Esophagus squamous epithelium (tissue), 5 donors: ENCODE data around the gene EWSR1. TPM values are rescaled to one million over a fixed set of nuclear protein-coding genes. Genes with fewer than 3 reads are reported as not detected.

Experiments
- DNase-seq: peaks from one replicate; lab custom pipeline; 2025; lab: John Stamatoyannopoulos, UW
- H3K27ac ChIP-seq, 4 donors: fragments of 200-600 bp; sonication (generic); one replicate each; pipeline ENCODE4 v1.5.1; 2016 to 2019; ENCODE audit warnings: mild to moderate bottlenecking in 1 of 4
- H3K27me3 ChIP-seq, 4 donors: fragments of 200-600 bp; sonication (generic); 1 replicate in 3 of 4; 2 replicates in 1 of 4; pipeline versions ENCODE4 v1.5.1 to v1.6.0; 2017 to 2021; ENCODE audit warnings: antibody characterized with exemption in 1 of 4
- H3K36me3 ChIP-seq, 3 donors: fragments of 200-600 bp; sonication (generic); one replicate each; pipeline ENCODE4 v1.5.1; 2016 to 2019
- H3K4me1 ChIP-seq, 3 donors: fragments of 200-600 bp; sonication (generic); one replicate each; pipeline ENCODE4 v1.5.1; 2017 to 2019
- H3K4me3 ChIP-seq, 4 donors: fragments of 200-600 bp; sonication (generic); 1 replicate in 3 of 4; 2 replicates in 1 of 4; pipeline ENCODE4 v1.5.1; 2016 to 2019; ENCODE audit warnings: mild to moderate bottlenecking in 2 of 4, moderate library complexity in 1 of 4
- H3K9me3 ChIP-seq, 3 donors: fragments of 200-600 bp; sonication (generic); one replicate each; pipeline ENCODE4 v1.5.1; 2016 to 2019
- POLR2A ChIP-seq, 4 donors: fragments of 450-650 bp; IDR thresholded peaks; one replicate each; pipeline ENCODE4 v1.6.1; 2017; ENCODE audit warnings: antibody characterized with exemption in 4 of 4, mild to moderate bottlenecking in 4 of 4, moderate library complexity in 3 of 4
- WGBS, 2 donors: methylation state at CpG; one replicate each; pipeline ENCODE4 v1.1.5; 2018; 5-methylcytosine and 5-hydroxymethylcytosine counted together
- intact Hi-C: fragments of 100-400 bp; cut with DNase I; formaldehyde crosslinking; loops from one replicate; pipeline ENCODE4 v1.15.0; 2022
- small RNA-seq, 4 donors: library from RNA; depleted of rRNA; stranded (forward); fragments of <200 nt; gene quantifications; one replicate each; pipeline ENCODE3, GENCODE V24; 2016
- total RNA-seq, 4 donors: library from RNA; depleted of rRNA; stranded (reverse); fragments of >200 nt; gene quantifications; one replicate each; pipeline ENCODE4 v1.1.0, GENCODE V29; 2016
- TF ChIP-seq, protein P1 (sequence below), 6 experiments: fragments of 450-650 bp in 4 of 6; fragments of 200-600 bp in 2 of 6; sonication (generic) in 2 of 6; IDR thresholded peaks; one replicate each; pipeline ENCODE4 v1.5.1; 2016 to 2019; ENCODE audit warnings: antibody characterized with exemption in 6 of 6, mild to moderate bottlenecking in 4 of 6, moderate library complexity in 4 of 6
- donor health status: DM: yes; HTN: yes; CAD: no.

EWSR1 gene
- total RNA-seq, 4 donors from 2014 or later: 124 to 217 (median 174) TPM

DNA sequence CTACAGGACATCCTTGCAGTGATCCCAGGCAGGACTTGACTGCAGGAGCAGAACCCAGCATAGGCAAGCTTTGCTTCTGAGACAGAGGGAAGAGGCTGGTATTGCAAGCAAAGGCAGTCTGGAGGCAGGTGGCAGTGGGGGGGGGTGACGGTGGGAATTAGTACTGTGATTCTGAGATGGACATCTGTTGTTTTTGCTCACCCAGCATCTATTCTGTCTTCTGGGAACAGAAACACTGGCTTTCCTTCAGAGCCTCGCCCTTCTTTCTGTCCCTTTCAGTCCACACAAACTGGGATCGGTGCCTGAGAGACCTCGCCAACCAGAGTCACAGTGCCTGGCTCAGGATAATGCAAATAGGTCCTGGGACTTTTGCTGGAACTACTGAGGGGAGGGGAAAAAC lies 78.6 kb downstream of the EWSR1 start:
- DNase-seq: no peak
- TF ChIP-seq, protein P1, sequence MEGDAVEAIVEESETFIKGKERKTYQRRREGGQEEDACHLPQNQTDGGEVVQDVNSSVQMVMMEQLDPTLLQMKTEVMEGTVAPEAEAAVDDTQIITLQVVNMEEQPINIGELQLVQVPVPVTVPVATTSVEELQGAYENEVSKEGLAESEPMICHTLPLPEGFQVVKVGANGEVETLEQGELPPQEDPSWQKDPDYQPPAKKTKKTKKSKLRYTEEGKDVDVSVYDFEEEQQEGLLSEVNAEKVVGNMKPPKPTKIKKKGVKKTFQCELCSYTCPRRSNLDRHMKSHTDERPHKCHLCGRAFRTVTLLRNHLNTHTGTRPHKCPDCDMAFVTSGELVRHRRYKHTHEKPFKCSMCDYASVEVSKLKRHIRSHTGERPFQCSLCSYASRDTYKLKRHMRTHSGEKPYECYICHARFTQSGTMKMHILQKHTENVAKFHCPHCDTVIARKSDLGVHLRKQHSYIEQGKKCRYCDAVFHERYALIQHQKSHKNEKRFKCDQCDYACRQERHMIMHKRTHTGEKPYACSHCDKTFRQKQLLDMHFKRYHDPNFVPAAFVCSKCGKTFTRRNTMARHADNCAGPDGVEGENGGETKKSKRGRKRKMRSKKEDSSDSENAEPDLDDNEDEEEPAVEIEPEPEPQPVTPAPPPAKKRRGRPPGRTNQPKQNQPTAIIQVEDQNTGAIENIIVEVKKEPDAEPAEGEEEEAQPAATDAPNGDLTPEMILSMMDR (IDR thresholded peaks at IDR 0.05): no peak
- no peak for TF ChIP-seq POLR2A (IDR thresholded peaks at IDR 0.05)
- H3K27me3 ChIP-seq: no peaks in the 10 kb centered on the region
- no peak overlapping the region for H3K4me3 ChIP-seq
- 65 to 74% methylated on average over 4 of the region's 4 CpGs for WGBS, 2 donors
- peaks cover 54 to 100% (median 67%) of the 10 kb centered on the region in 3 donors for H3K36me3 ChIP-seq
- intact Hi-C loops: no loop called here
- peaks cover 0 to 23% (median 0%) of the 10 kb centered on the region in 3 donors for H3K4me1 ChIP-seq
- no peaks in the 10 kb centered on the region for H3K9me3 ChIP-seq
- peak overlapping the region in 1 of 4 donors; percentile 12 for H3K27ac ChIP-seq

DNA sequence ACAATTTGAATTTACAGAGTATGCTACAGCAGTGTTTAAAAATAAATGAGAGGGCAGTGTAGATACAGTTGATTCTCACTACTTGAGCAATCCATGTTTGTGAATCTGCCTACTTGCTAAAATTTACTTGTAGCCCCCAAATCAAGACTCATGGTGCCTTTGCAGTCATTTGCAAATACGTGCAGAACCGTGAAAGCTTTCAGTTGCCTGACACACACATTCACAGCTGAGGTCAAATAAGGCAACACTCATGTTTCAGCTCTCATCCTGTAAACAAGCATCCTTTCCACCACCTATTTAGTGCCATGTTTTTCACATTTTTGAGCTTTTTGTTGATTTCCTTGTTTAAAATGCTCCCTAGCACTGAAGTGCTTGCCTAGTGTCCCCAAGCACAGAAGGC lies 80.0 kb downstream of the EWSR1 start:
- H3K9me3 ChIP-seq: no peaks in the 10 kb centered on the region
- WGBS, 2 donors: 77 to 89% methylated on average over 2 of the region's 2 CpGs
- no peak overlapping the region for H3K4me3 ChIP-seq
- H3K36me3 ChIP-seq: peaks cover 55 to 100% (median 62%) of the 10 kb centered on the region in 3 donors
- H3K27me3 ChIP-seq: no peaks in the 10 kb centered on the region
- no peak for DNase-seq
- intact Hi-C loops: no loop called here
- peaks cover 0 to 23% (median 0%) of the 10 kb centered on the region in 3 donors for H3K4me1 ChIP-seq
- no peak overlapping the region for H3K27ac ChIP-seq
- no peak for TF ChIP-seq POLR2A (IDR thresholded peaks at IDR 0.05)
- TF ChIP-seq, protein P1 (IDR thresholded peaks at IDR 0.05): no peak

DNA sequence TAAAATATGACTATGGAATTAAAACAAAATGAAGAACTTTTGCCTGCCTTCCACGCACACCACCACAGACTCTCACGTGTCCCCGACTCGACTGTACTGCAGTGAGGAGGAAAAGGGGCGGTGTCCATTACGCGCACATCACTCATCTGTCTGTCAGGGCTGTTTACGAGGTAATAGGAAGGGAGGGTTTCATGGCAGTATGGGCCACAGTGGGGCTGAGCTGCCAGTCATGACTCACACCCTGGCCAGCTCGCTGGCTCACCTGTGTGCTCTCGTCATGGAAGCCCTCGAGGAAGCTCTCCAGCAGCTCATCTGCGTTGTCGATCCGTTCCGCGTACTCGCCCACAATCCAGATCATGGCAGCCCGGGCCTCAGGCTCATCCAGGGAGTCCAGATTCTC lies 80.9 kb downstream of the EWSR1 start:
- H3K4me3 ChIP-seq: no peak overlapping the region
- H3K27me3 ChIP-seq: no peaks in the 10 kb centered on the region
- H3K27ac ChIP-seq: no peak overlapping the region
- intact Hi-C loops: no loop called here
- DNase-seq: no peak
- no peak for TF ChIP-seq POLR2A (IDR thresholded peaks at IDR 0.05)
- TF ChIP-seq, protein P1 (IDR thresholded peaks at IDR 0.05): no peak
- peaks cover 0 to 23% (median 0%) of the 10 kb centered on the region in 3 donors for H3K4me1 ChIP-seq
- WGBS, 2 donors: 83% methylated on average over 11 to 14 of the region's 18 CpGs
- peaks cover 60 to 100% (median 63%) of the 10 kb centered on the region in 3 donors for H3K36me3 ChIP-seq
- H3K9me3 ChIP-seq: no peaks in the 10 kb centered on the region

Small RNA genes lying within 50 kb of the gene (small RNA-seq; reads per million reads assigned to genes)
- 0 reads per million in 4 donors for gene MIR3653

Other genes with a start within 250 kb of the EWSR1 start
- under 1 TPM in 1 of 4 donors, not detected in 3; 0.38 TPM for gene C22orf31, start 206.4 kb upstream of the EWSR1 start, total RNA-seq
- 10 to 100 TPM; 34.3 to 64.8 (median 47.7) TPM for gene KREMEN1, start 195.2 kb upstream of the EWSR1 start, total RNA-seq
- gene EMID1, start 62.4 kb upstream of the EWSR1 start, total RNA-seq: 1 to 10 TPM in 1 of 4 donors, under 1 TPM in 2, not detected in 1; 0.18 to 1.5 (median 0.50) TPM
- gene RHBDD3, start 287 bp upstream of the EWSR1 start, total RNA-seq: 10 to 100 TPM; 14.3 to 28.2 (median 20.1) TPM
- 10 to 100 TPM; 26.9 to 52.1 (median 36.9) TPM for gene GAS2L1, start 38.4 kb downstream of the EWSR1 start, total RNA-seq
- gene RASL10A, start 47.4 kb downstream of the EWSR1 start, total RNA-seq: 1 to 10 TPM in 1 of 4 donors, under 1 TPM in 2, not detected in 1; 0.38 to 3.5 (median 0.75) TPM
- gene AP1B1, start 120.3 kb downstream of the EWSR1 start, total RNA-seq: 100 to 1,000 TPM in 2 of 4 donors, 10 to 100 TPM in 2; 63.5 to 144 (median 95.4) TPM
- gene RFPL1, start 170.3 kb downstream of the EWSR1 start, total RNA-seq: not detected
- under 1 TPM in 2 of 4 donors, not detected in 2; 0.44 to 0.95 TPM for gene NEFH, start 211.9 kb downstream of the EWSR1 start, total RNA-seq